Spleen (tissue), 7 donors: Measurements from ENCODE around the gene DDX4.
"Not testable (repeated sequence)": the region's sequence is repeated elsewhere in the genome, so short reads cannot be mapped to it uniquely, and the experiment has no call there.

Experiments
- CTCF ChIP-seq, 11 experiments: fragments of 200-600 bp in 7 of 11; fragments of 450-650 bp in 4 of 11; sonication (generic) in 4 of 11; IDR thresholded peaks in 8 of 11; conservative IDR thresholded peaks in 3 of 11; 1 replicate in 7 of 11; 2 replicates in 4 of 11; pipeline versions ENCODE4 v1.4.0 to v1.8.0; 2016 to 2021; ENCODE audit warnings: antibody characterized with exemption in 11 of 11, inconsistent platforms in 4 of 11, mild to moderate bottlenecking in 1 of 11
- POLR2A ChIP-seq, 3 donors: fragments of 450-650 bp; IDR thresholded peaks; one replicate each; pipeline ENCODE4 v1.5.1; 2017; ENCODE audit warnings: antibody characterized with exemption in 3 of 3, mild to moderate bottlenecking in 1 of 3
- donor health status: DM: no; HTN: no; CAD: no; lungs with moderate emphysema.
- donor health status: DM: no; HTN: no; CAD: no.
- donor health status: DM: no; HTN: no; CAD: no.

- TF ChIP-seq POLR2A (IDR thresholded peaks at IDR 0.05); CTCF (IDR thresholded peaks at IDR 0.05 in 8 of 11, conservative IDR thresholded peaks at IDR 0.05 in 3 of 11): not testable (repeated sequence)
Measured at GRCh38 chr5:55719026-55719425, 18.8 kb upstream of the DDX4 start.
